Parathyroid adenoma (tissue), 2 donors: ENCODE measurements around the gene PPT2.

Experiments used
- H2AFZ ChIP-seq: fragments of 300-600 bp; sonication (generic); one replicate; pipeline ENCODE4 v1.7.0; 2017; ENCODE audit warnings: antibody characterized with exemption, mild to moderate bottlenecking
- H3K27ac ChIP-seq: fragments of 300-600 bp; sonication (generic); one replicate; pipeline ENCODE4 v1.7.0; 2017
- H3K27me3 ChIP-seq: fragments of 300-600 bp; sonication (generic); one replicate; pipeline ENCODE4 v1.7.0; 2017; ENCODE audit warnings: low read length; ENCODE audit not compliant: control insufficient read depth, insufficient read depth
- H3K36me3 ChIP-seq: fragments of 300-600 bp; sonication (generic); one replicate; pipeline ENCODE4 v1.7.0; 2017; ENCODE audit warnings: low read length; ENCODE audit not compliant: control insufficient read depth, insufficient read depth
- H3K4me1 ChIP-seq: fragments of 300-600 bp; sonication (generic); one replicate; pipeline ENCODE4 v1.7.0; 2017; ENCODE audit warnings: control low read depth
- H3K4me2 ChIP-seq: fragments of 300-600 bp; sonication (generic); one replicate; pipeline ENCODE4 v1.7.0; 2017; ENCODE audit warnings: low read length
- H3K4me3 ChIP-seq: fragments of 300-600 bp; sonication (generic); one replicate; pipeline ENCODE4 v1.7.0; 2017; ENCODE audit warnings: low read depth, low read length
- H3K79me2 ChIP-seq: fragments of 300-600 bp; sonication (generic); one replicate; pipeline ENCODE4 v1.7.0; 2017; ENCODE audit warnings: control low read depth
- H3K9ac ChIP-seq: fragments of 300-600 bp; sonication (generic); one replicate; pipeline ENCODE4 v1.7.0; 2017; ENCODE audit warnings: mild to moderate bottlenecking
- H3K9me3 ChIP-seq: fragments of 300-600 bp; sonication (generic); one replicate; pipeline ENCODE4 v1.7.0; 2017; ENCODE audit warnings: low read length; ENCODE audit not compliant: control insufficient read depth
- CTCF ChIP-seq: fragments of 300-600 bp; sonication (generic); IDR thresholded peaks from one replicate; pipeline ENCODE4 v1.7.0; 2017; ENCODE audit warnings: antibody characterized with exemption, mild to moderate bottlenecking
- donor health status: primary hyperparathyroidism.

The PPT2 gene

GRCh38 chr6:32163559-32164258, 9.8 kb downstream of the PPT2 start:
- Histone ChIP-seq H3K9me3 (no peaks in the 10 kb centered on the region), H3K4me3 (no peak overlapping the region), H3K9ac (no peak overlapping the region), H3K4me2 (no peak overlapping the region), H2AFZ (no peak overlapping the region), H3K4me1 (no peaks in the 10 kb centered on the region), H3K27me3 (no peaks in the 10 kb centered on the region), H3K27ac (peak overlapping the region; percentile 11), H3K36me3 (no peaks in the 10 kb centered on the region), H3K79me2 (no peaks in the 10 kb centered on the region)
- no peak for TF ChIP-seq CTCF

GRCh38 chr6:32164295-32164694, 10.4 kb downstream of the PPT2 start, which contains the start of gene EGFL8:
Gene EGFL8 (plus strand): TSS chr6:32164595. CDS start chr6:32166166, 1,571 bp downstream.
- no peak within 1 kb of the TSS for H3K4me2 ChIP-seq
- no peak for TF ChIP-seq CTCF
- no peaks in the 10 kb centered on the region for H3K9me3 ChIP-seq
- H3K79me2 ChIP-seq: no peaks in the 10 kb centered on the region
- no peak within 1 kb of the TSS for H3K9ac ChIP-seq
- H3K36me3 ChIP-seq: no peaks in the 10 kb centered on the region
- H3K4me3 ChIP-seq: no peak within 1 kb of the TSS
- no peaks in the 10 kb centered on the region for H3K27me3 ChIP-seq
- no peaks in the 10 kb centered on the region for H3K4me1 ChIP-seq
- peak within 1 kb of the TSS; percentile 11 for H3K27ac ChIP-seq
- no peak within 1 kb of the TSS for H2AFZ ChIP-seq

GRCh38 chr6:32166411-32167061, 12.6 kb downstream of the PPT2 start:
- Histone ChIP-seq H3K4me1 (no peaks in the 10 kb centered on the region), H3K27me3 (no peaks in the 10 kb centered on the region), H2AFZ (no peak overlapping the region), H3K27ac (no peak overlapping the region), H3K36me3 (no peaks in the 10 kb centered on the region), H3K9me3 (no peaks in the 10 kb centered on the region), H3K4me2 (no peak overlapping the region), H3K4me3 (no peak overlapping the region), H3K9ac (no peak overlapping the region), H3K79me2 (no peaks in the 10 kb centered on the region)
- TF ChIP-seq CTCF: no peak

GRCh38 chr6:32167154-32167760, 13.3 kb downstream of the PPT2 start:
- no peaks in the 10 kb centered on the region for H3K4me1 ChIP-seq
- no peaks in the 10 kb centered on the region for H3K27me3 ChIP-seq
- H2AFZ ChIP-seq: no peak overlapping the region
- H3K27ac ChIP-seq: no peak overlapping the region
- no peak overlapping the region for H3K4me2 ChIP-seq
- no peak overlapping the region for H3K4me3 ChIP-seq
- TF ChIP-seq CTCF: no peak
- no peaks in the 10 kb centered on the region for H3K79me2 ChIP-seq
- no peaks in the 10 kb centered on the region for H3K36me3 ChIP-seq
- H3K9me3 ChIP-seq: no peaks in the 10 kb centered on the region
- no peak overlapping the region for H3K9ac ChIP-seq
